Fibroblast of lung (primary cell): Measurements from ENCODE around the gene MDC1.

Source experiments
- EZH2 ChIP-seq: IDR thresholded peaks from 2 replicates; pipeline ENCODE4 v1.5.1; 2012; ENCODE audit warnings: low read length, control low read depth, mild to moderate bottlenecking; ENCODE audit errors: missing control alignments
- TF ChIP-seq, protein P1 (sequence below), 2 donors: IDR thresholded peaks in 1 of 2; conservative IDR thresholded peaks in 1 of 2; 1 replicate in 1 of 2; 2 replicates in 1 of 2; pipeline ENCODE4 v1.5.1; 2011 to 2012; ENCODE audit warnings: low read length in 2 of 2, control low read depth in 1 of 2, inconsistent platforms in 1 of 2, low read depth in 1 of 2, mild to moderate bottlenecking in 1 of 2

- TF ChIP-seq, protein P1, sequence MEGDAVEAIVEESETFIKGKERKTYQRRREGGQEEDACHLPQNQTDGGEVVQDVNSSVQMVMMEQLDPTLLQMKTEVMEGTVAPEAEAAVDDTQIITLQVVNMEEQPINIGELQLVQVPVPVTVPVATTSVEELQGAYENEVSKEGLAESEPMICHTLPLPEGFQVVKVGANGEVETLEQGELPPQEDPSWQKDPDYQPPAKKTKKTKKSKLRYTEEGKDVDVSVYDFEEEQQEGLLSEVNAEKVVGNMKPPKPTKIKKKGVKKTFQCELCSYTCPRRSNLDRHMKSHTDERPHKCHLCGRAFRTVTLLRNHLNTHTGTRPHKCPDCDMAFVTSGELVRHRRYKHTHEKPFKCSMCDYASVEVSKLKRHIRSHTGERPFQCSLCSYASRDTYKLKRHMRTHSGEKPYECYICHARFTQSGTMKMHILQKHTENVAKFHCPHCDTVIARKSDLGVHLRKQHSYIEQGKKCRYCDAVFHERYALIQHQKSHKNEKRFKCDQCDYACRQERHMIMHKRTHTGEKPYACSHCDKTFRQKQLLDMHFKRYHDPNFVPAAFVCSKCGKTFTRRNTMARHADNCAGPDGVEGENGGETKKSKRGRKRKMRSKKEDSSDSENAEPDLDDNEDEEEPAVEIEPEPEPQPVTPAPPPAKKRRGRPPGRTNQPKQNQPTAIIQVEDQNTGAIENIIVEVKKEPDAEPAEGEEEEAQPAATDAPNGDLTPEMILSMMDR (conservative IDR thresholded peaks at IDR 0.05 in 1 of 2, IDR thresholded peaks at IDR 0.05 in 1 of 2; ENCODE audit: low read depth in 1 of 2, low read length in 2 of 2) = no peak
- no peak for TF ChIP-seq EZH2
Measured at GRCh38 chr6:30684386-30685156, 32.5 kb downstream of the MDC1 start.
